HG03558 (cell line): ENCODE measurements around the gene CRB2.

Experiments used
- ATAC-seq: cut with Tn5 transposase; IDR thresholded peaks from one replicate; pipeline ENCODE4 v1.9.1; 2021; ENCODE audit warnings: moderate number of reproducible peaks; ENCODE audit not compliant: unreplicated experiment; ENCODE audit errors: extremely low read depth

The CRB2 gene

GRCh38 chr9:123355761-123356431 is at the start of gene CRB2:
Gene CRB2 (plus strand): TSS chr9:123356197. CDS start chr9:123356261, 64 bp downstream.
- ATAC-seq: no peak

- ATAC-seq: no peak
Observed at GRCh38 chr9:123309611-123310010, 46.4 kb upstream of the CRB2 start.

- ATAC-seq: no peak
Observed at GRCh38 chr9:123310551-123311249, 45.3 kb upstream of the CRB2 start.

- no peak for ATAC-seq
Observed at GRCh38 chr9:123311250-123311752, 44.7 kb upstream of the CRB2 start.

GRCh38 chr9:123312306-123312877 is 43.6 kb upstream of the CRB2 start:
- no peak for ATAC-seq

GRCh38 chr9:123314617-123315016 is 41.4 kb upstream of the CRB2 start:
- ATAC-seq: no peak

- ATAC-seq: no peak
Observed at GRCh38 chr9:123315635-123316034, 40.4 kb upstream of the CRB2 start.

GRCh38 chr9:123316053-123316718 is 39.8 kb upstream of the CRB2 start:
- no peak for ATAC-seq

GRCh38 chr9:123318202-123318601 is 37.8 kb upstream of the CRB2 start:
- no peak for ATAC-seq

GRCh38 chr9:123318961-123319421 is 37.0 kb upstream of the CRB2 start:
- no peak for ATAC-seq

- ATAC-seq: no peak
Observed at GRCh38 chr9:123319541-123320339, 36.3 kb upstream of the CRB2 start.

- ATAC-seq: no peak
Observed at GRCh38 chr9:123320814-123321213, 35.2 kb upstream of the CRB2 start.

GRCh38 chr9:123321616-123322272 is 34.3 kb upstream of the CRB2 start:
- ATAC-seq: no peak

- no peak for ATAC-seq
Observed at GRCh38 chr9:123322273-123323195, 33.5 kb upstream of the CRB2 start.

GRCh38 chr9:123323196-123324013 is 32.6 kb upstream of the CRB2 start:
- no peak for ATAC-seq

- ATAC-seq: no peak
Observed at GRCh38 chr9:123324767-123325183, 31.2 kb upstream of the CRB2 start.

- no peak for ATAC-seq
Observed at GRCh38 chr9:123326187-123326586, 29.8 kb upstream of the CRB2 start.
